Thyroid gland (tissue), 4 donors: Measurements from ENCODE around the gene GOLGA6A. TPM values are rescaled to one million over a fixed set of nuclear protein-coding genes. Genes with fewer than 3 reads are reported as not detected.

ENCODE experiments used
- DNase-seq, 2 donors: peaks; one replicate each; pipeline ENCODE4 v3.0.0-alpha.2; 2019
- H3K27ac ChIP-seq, 3 donors: fragments of 200-600 bp; sonication (generic); 1 replicate in 2 of 3; 2 replicates in 1 of 3; pipeline ENCODE4 v1.5.1; 2016 to 2019; ENCODE audit warnings: mild to moderate bottlenecking in 1 of 3, moderate library complexity in 1 of 3
- H3K27me3 ChIP-seq: fragments of 200-600 bp; sonication (generic); one replicate; pipeline ENCODE4 v1.5.1; 2019
- H3K36me3 ChIP-seq, 2 donors: fragments of 200-600 bp; sonication (generic); one replicate each; pipeline ENCODE4 v1.5.1; 2016 to 2019
- H3K4me1 ChIP-seq, 2 donors: fragments of 200-600 bp; sonication (generic); one replicate each; pipeline ENCODE4 v1.5.1; 2017 to 2019
- H3K4me3 ChIP-seq, 3 donors: fragments of 200-600 bp; sonication (generic); replicated peaks in 1 of 3; 1 replicate in 2 of 3; 2 replicates in 1 of 3; pipeline ENCODE4 v1.5.1; 2016; ENCODE audit warnings: mild to moderate bottlenecking in 1 of 3
- H3K9me3 ChIP-seq: fragments of 200-600 bp; sonication (generic); one replicate; pipeline ENCODE4 v1.5.1; 2017
- POLR2A ChIP-seq, 2 donors: fragments of 450-650 bp; IDR thresholded peaks; one replicate each; pipeline ENCODE4 v1.6.1; 2017; ENCODE audit warnings: antibody characterized with exemption in 2 of 2, mild to moderate bottlenecking in 2 of 2, moderate library complexity in 1 of 2
- WGBS, 2 donors: methylation state at CpG; one replicate each; pipeline ENCODE4 v1.1.5; 2017; 5-methylcytosine and 5-hydroxymethylcytosine counted together
- intact Hi-C: fragments of 100-400 bp; cut with DNase I; formaldehyde crosslinking; loops from one replicate; pipeline ENCODE4 v1.15.1; 2023
- total RNA-seq, 4 donors: library from RNA; depleted of rRNA; stranded (reverse); fragments of >200 nt; gene quantifications; one replicate each; pipeline ENCODE4 v1.2.3, GENCODE V29; 2016
- TF ChIP-seq, protein P1 (sequence below), 6 experiments: fragments of 200-600 bp in 3 of 6; fragments of 450-650 bp in 3 of 6; sonication (generic) in 3 of 6; IDR thresholded peaks; one replicate each; pipeline ENCODE4 v1.5.1; 2016 to 2019; ENCODE audit warnings: antibody characterized with exemption in 6 of 6, mild to moderate bottlenecking in 2 of 6, inconsistent platforms in 1 of 6, moderate library complexity in 1 of 6

The GOLGA6A gene
- total RNA-seq, 4 donors from 2014 or later = 0.22 to 0.54 TPM; not detected in 2

DNA sequence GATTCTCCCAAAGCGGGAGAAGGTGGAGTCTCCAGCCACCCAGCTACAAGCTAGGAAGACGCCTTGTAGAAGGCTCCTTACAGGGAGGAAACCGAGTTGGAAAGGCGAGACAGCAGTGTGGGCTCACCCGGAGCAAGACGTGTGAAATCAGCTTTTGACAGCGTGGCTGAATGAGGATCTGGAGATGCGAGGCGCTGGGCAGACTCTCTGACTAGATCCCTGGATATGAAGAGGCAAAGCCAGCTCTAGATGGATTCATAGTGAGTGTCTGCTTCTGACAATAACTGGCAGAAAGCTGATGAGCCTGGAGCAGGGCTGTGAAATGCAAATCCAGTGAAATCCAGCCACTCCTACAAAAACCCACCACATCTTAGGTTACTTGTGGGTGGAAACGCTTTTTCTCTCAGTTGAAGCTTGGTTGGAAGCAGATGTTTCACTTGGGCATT, 41.0 kb downstream of the GOLGA6A start:
- no peaks in the 10 kb centered on the region for H3K27me3 ChIP-seq
- peak overlapping the region in 1 of 3 donors; percentile 59 for H3K27ac ChIP-seq
- no peak overlapping the region for H3K4me3 ChIP-seq
- H3K36me3 ChIP-seq = peaks cover 3% of the 10 kb centered on the region in 2 donors
- TF ChIP-seq, protein P1, sequence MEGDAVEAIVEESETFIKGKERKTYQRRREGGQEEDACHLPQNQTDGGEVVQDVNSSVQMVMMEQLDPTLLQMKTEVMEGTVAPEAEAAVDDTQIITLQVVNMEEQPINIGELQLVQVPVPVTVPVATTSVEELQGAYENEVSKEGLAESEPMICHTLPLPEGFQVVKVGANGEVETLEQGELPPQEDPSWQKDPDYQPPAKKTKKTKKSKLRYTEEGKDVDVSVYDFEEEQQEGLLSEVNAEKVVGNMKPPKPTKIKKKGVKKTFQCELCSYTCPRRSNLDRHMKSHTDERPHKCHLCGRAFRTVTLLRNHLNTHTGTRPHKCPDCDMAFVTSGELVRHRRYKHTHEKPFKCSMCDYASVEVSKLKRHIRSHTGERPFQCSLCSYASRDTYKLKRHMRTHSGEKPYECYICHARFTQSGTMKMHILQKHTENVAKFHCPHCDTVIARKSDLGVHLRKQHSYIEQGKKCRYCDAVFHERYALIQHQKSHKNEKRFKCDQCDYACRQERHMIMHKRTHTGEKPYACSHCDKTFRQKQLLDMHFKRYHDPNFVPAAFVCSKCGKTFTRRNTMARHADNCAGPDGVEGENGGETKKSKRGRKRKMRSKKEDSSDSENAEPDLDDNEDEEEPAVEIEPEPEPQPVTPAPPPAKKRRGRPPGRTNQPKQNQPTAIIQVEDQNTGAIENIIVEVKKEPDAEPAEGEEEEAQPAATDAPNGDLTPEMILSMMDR (IDR thresholded peaks at IDR 0.05) = no peak
- no peak for TF ChIP-seq POLR2A (IDR thresholded peaks at IDR 0.05)
- no peak for DNase-seq
- intact Hi-C loops = no loop called here
- WGBS, 2 donors = 87 to 90% methylated on average over 10 of the region's 10 CpGs
- no peaks in the 10 kb centered on the region for H3K9me3 ChIP-seq
- H3K4me1 ChIP-seq = peaks cover 0 to 32% of the 10 kb centered on the region in 2 donors

DNA sequence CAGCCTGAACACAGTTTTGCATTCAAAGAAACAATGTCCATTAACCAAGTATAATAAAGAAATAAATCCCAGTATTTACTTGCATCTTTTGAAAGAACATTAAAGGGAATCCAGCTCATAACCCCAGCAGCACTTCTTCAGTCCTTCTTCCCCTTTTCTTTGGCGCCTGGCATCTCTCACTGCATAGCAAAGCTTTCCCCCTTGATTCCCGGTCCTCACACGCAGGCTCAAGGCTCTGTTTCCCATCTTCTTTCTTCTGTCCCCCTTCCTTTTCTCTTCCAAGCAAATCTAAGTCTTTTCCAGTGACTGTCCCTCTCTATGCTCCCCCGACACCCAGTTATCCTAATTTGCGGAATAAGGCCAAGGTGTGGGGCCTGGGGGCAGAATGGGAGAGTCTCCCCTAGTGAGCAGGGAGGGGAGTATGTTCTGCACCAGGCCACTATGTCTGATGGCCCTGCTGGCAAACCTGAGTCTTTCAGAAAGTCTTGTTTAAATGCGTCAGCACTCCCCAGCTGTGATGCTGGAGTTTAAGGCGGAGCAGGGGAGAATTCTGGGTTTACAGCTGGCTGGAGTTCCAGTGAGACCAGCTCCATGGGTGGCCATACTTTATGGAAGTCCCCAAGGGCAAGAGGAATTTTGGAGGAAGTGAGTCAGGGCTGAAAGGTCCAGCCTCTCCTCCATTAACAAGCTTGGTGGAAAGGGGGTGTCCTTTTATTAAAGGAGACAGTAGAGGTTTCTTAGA, 42.1 kb downstream of the GOLGA6A start:
- H3K27ac ChIP-seq = peak overlapping the region in 1 of 3 donors; percentile 59
- H3K4me3 ChIP-seq = no peak overlapping the region
- peaks cover 0 to 32% of the 10 kb centered on the region in 2 donors for H3K4me1 ChIP-seq
- no peaks in the 10 kb centered on the region for H3K9me3 ChIP-seq
- intact Hi-C loops = no loop called here
- no peak for DNase-seq
- WGBS, 2 donors = 81 to 82% methylated on average over 7 of the region's 7 CpGs
- H3K27me3 ChIP-seq = no peaks in the 10 kb centered on the region
- peaks cover 13 to 14% of the 10 kb centered on the region in 2 donors for H3K36me3 ChIP-seq
- TF ChIP-seq, protein P1 (IDR thresholded peaks at IDR 0.05) = no peak
- no peak for TF ChIP-seq POLR2A (IDR thresholded peaks at IDR 0.05)

GRCh38 chr15:74039656-74040010, 42.7 kb downstream of the GOLGA6A start:
- no peak for TF ChIP-seq POLR2A (IDR thresholded peaks at IDR 0.05)
- TF ChIP-seq, protein P1 (IDR thresholded peaks at IDR 0.05) = no peak
- Histone ChIP-seq H3K4me3 (no peak overlapping the region), H3K4me1 (peaks cover 0 to 30% of the 10 kb centered on the region in 2 donors), H3K27me3 (no peaks in the 10 kb centered on the region), H3K36me3 (peaks cover 18 to 19% of the 10 kb centered on the region in 2 donors), H3K27ac (no peak overlapping the region), H3K9me3 (no peaks in the 10 kb centered on the region)
- intact Hi-C loops = loop anchor here (5.0 kb wide), 1 partner anchor 67 kb away; no protein-coding TSS in a partner anchor
- WGBS, 2 donors = 68 to 75% methylated on average over 5 of the region's 5 CpGs
- no peak for DNase-seq

DNA sequence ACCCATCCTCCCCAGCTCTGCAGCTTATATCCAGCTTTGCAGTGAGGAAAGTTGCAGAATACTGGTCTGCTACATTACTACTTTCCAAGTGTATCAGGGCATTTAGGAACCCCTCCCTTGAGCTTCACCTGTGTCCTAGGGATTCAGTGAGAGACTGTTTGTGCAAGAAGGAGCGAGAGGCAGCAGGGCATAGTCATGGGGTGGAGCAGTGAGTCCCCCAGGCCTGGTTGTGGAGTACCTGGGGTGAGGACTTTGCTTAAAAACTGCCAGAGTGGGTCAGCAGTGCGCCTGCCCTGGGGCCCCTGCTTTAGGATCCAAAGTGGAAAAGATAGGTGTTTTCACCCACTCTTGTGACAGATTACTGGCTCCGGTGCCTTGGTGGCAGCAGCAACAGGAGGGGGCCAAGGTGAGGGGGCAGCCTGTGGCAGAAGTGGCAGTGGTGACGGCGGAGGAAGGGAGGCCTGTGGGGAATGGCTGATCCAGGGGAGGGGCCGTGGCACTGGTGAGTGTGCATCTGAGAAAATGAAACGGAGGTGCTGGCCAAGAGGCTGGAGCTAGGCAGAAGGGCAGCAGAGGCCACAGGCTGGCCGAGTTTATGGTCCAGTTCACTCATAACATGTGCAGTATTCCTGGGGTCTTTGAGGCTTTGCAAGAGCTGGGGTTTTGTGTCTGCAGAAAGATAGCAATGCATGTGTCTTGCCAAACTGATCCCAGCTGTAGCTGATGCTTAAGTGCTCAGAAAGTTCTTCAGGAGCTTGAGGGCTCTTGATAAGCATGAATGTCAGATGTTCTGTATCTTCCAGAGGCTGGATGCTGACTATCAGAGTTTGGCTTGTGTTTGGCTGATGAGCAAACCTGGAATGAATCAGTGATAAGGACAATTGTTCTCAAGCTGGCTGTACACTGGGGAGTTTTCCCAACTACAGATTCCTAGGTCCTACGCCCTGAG, 43.4 kb downstream of the GOLGA6A start:
- intact Hi-C loops = loop anchor here (5.0 kb wide), 1 partner anchor 67 kb away; no protein-coding TSS in a partner anchor
- TF ChIP-seq POLR2A (IDR thresholded peaks at IDR 0.05) = no peak
- TF ChIP-seq, protein P1 (IDR thresholded peaks at IDR 0.05) = no peak
- Histone ChIP-seq H3K9me3 (no peaks in the 10 kb centered on the region), H3K27me3 (no peaks in the 10 kb centered on the region), H3K4me3 (no peak overlapping the region), H3K27ac (peak overlapping the region in 1 of 3 donors; percentile 53), H3K4me1 (peaks cover 0 to 28% of the 10 kb centered on the region in 2 donors), H3K36me3 (peaks cover 25 to 26% of the 10 kb centered on the region in 2 donors)
- 55 to 56% methylated on average over 9 of the region's 9 CpGs for WGBS, 2 donors
- DNase-seq = no peak
